NOMO-1 treated with dmso at 0.1 percent for 144 hours (cell line): ENCODE data around the gene IRF2BP1.
"Not testable (repeated sequence)": the region's sequence is repeated elsewhere in the genome, so short reads cannot be mapped to it uniquely, and the experiment has no call there.

Source experiments
- DNase-seq: peaks from one replicate; lab custom pipeline; 2025; ENCODE audit not compliant: unreplicated experiment; lab: John Stamatoyannopoulos, UW

IRF2BP1 gene

DNA sequence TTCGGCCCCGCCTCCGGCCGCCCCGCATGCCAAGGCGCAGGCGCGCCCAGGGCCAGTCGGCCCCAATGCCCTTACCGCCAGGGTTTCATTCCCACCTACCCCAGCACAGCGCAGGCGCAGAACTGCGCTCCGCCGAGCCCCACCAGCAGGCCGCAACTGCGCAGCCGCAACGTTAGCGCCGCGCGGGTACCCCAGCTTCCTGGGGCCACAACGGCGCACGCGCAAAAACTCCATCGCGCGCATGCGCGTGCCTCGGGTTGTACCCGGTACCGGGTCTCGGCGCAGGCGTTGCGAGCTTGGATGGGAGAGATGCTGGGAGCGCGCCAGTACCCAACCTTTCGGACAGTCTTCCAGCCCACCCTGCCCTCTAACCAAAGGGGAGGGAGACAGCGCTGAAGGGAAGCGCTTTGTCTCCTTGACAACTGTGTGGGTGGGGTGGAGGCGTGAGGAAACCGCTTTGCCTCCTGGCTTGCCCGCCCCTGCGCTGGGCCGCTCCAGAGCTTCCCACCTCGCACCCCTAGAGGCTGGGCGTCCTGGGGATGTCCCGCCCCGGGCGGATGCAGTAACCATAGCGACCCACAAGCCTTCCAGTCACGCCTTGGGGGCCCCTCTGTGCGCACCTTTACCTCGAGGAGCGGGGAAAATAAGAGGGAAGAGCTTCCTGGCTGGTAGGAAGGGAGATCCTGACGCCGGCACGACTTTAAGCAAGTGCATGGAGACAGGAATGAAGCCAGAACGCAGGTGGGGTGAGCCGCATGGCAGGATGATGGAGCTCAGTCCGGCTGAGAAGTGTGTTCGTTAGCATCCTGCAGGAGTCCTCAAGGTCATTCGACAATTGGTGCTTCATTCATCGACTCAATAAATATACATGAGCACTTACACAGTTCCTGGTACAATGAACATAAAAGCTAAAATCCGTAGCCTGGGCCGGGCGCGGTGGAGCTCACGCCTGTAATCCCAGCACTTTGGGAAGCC, 17.0 kb upstream of the IRF2BP1 start:
- peak; percentile 91 for DNase-seq

DNA sequence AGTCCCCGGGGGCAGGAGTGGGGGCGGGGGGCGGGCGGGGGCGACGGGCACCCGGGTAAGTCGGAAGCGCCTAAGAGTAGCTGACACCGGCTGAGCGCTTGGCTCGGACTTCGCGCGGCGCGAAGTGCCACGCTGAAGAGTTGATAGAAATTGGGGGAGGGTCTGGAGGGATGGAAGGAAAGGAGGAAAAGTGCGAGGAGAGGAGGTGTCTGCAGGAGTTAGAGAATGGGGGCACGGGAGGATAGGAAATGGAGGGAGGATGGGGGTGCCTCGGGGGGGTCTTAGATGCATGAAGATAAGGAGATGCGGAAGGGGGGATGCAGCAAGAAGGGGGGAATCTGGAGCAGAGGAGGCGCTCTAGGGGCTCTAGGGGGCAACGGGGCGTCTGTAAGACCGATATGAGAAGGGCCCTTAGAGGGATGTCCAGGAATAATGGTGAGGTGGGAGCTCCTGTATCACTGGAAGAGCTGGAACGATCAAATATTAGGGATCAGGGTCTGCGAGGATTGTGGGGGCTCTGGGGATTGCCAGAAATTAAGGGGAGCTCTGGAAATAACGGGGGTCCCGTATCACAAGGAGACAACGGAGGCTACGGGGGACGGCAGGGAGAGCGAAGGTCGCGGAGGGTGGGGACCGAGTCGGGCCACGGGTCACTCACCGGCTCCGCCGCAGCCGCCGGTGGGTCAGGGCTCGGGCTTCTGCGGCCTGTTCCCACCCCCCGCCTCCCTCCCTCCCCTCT, 16.1 kb upstream of the IRF2BP1 start, which contains the start of gene MYPOP:
Gene MYPOP, minus strand, starts transcription at position 702 of the 739 bp plus-strand sequence. CDS start 840 bp downstream, outside the sequence.
- DNase-seq: no peak

DNA sequence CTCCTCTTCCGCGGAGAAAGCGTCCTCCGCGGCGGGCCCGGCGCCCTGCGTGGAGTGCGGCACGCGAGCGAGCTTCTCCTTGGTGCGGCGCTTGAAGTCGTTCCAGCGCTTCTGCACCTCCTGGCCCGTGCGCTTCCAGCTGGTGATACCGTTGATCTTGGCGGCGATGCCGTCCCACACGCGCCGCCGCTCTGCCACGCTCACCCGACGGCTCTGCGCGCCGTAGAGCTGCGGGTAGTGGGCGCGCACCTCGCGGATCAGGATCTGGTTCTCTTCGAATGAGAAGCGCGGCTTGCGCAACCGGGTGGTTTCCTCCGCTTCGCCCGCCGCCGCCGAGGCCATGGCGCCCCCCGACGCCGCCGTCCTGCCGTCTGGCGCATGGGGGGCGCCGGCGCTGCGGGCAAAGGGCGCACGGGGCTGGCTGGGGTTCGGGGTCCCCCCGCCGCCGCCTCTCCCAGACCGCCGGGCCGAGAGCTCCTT, 15.5 kb upstream of the IRF2BP1 start:
- peak; percentile 50 for DNase-seq

DNA sequence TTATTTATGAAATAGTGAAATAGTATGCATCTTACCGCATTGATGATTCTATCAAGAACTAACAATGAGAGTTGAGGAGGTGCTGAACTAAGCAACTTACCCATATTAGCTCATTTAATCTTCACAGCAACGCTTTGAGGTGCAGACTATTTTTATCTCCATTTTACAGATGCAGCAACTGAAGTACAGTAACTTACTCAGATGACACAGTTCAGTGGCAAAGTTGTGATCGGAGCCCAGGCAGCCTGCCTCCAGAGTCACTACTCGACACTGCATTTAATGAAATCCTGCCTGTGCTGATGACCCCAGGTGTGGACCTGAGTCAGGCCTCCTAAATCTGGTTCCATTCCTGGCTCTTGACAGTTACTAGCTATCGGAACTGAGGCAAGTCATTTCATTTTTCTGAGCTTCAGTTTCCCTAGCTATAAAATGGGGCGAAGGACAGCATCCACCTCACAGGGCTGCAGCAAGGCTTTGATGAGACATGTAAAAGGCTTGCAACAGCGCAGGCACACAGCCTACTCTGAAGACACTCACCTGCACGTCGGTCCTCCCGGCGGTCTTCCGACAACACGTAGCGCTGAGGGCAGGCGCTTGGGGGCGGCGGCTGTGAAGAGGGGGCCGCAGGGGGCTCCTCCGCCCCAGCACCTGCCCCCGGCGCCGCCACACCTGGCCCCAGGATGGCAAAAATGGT, 14.9 kb upstream of the IRF2BP1 start:
- no peak for DNase-seq

DNA sequence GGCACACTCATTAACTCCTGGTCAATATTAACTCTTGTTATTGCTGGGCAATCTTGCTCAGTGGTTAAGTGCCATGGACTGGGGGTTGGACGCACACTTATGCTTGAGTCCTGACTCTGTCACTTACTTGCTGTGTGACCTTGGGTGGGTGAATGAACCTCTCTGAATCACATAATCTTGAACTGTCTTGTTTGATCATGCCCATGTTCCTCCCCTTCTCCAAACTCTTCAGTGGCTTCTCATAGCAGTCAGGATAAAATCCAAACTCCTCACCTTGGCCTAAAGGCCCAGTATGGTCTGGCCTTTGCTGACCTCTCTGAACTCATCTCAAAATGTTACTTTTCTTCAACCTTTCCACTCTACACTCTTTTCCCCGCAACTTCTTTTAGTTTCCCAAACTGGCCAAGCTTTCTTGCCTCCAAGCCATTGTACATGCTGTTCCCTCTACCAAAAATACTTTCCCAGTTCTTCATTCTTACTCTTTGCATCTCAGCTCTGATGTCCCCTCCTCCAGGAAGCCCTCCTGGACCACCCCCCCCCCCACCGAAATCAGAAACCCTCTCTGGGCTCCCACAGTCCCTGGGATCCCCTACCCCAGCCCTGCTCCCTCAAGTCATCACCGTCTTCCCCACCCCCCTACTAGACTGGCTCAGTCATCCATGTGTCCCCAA, 14.1 kb upstream of the IRF2BP1 start:
- no peak for DNase-seq

DNA sequence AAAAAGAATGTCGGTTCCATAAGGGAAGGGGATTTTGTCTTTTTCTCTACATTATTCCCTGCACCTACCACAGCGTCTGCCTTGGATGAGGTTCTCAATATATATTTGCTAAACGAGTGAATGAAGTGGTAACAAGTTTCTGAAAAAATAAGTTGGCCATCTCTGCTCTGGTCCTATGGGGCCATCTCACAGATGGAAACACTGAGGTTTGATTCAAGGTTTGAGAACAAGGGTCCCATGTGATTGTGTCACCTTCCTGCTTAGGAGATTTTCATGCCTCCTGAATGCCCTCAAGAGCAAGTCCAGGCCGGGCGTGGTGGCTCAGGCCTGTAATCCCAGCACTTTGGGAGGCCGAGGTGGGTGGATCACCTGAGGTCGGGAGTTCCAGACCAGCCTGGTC, 13.3 kb upstream of the IRF2BP1 start:
- DNase-seq: no peak

DNA sequence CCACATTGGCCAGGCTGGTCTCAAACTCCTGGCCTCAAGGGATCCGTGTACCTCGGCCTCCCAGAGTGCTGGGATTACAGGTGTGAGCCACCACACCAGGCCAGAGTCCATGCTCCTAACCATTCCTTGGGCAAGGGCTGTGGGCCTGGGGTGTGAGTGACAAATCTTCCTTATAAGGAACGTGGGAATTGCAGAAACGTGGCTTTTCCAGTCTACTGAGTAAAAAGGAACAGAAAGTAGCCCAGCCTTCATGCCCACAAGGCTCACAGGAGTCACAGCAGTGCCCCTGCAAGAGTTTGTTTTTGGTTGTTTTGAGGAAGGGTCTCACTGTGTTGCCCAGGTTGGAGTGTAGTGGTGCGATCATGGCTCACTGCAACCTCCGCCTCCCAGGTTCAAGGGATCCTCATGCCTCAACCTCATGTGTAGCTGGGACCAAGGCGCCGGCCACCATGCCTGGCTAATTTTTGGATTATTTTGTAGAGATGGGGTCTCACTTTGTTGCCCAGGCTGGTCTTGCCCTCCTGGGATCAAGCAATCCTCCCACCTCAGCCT, 11.4 kb upstream of the IRF2BP1 start:
- no peak for DNase-seq

DNA sequence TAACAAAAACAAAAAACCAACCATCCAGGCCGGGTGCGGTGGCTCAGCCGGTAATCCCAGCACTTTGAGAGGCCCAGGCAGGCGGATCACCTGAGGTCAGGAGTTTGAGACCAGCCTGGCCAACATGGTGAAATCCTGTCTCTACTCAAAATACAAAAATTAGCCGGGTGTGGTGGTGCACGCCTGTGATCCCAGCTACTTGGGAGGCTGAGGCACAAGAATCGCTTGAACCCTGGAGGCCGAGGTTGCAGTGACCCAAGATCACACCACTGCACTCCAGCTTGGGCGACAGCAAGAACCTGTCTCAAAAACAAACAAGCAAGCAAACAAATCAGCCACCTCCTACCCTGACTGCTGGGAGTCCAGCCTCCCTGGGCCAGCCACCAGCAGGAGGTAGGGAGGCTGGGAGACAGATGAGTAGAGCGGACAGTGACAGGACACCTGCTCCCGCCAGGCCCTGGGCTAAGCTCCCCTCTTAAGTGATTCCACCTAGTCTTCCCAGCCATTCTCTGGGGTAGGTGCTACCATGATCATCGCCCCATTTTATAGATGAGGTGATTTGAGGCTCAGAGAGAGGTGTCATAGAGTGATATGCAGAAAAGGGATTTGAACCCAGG, 10.2 kb upstream of the IRF2BP1 start:
- not testable (repeated sequence) for DNase-seq

DNA sequence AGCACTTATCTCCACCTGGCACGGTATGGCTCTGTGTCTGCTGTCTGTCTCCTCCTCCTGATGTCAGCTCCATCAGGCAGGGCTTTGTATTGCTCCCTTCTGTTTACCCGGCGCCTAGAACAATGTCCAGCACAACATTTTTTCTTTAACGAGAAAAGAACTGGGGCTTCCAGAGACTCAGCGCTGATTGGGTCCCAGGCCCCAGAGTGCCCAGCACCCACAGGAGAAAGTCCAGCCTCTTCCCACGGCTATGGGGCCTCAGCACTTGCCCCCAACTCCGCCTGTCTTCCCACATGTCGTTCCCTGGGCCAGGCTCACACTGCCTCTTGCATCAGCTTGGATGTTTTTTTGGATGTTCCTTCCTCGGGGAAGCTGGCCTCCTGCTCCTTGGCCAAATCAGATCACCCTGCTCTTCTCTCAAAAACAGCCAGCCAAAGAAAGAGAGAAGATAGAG, 9.6 kb upstream of the IRF2BP1 start:
- DNase-seq: no peak

DNA sequence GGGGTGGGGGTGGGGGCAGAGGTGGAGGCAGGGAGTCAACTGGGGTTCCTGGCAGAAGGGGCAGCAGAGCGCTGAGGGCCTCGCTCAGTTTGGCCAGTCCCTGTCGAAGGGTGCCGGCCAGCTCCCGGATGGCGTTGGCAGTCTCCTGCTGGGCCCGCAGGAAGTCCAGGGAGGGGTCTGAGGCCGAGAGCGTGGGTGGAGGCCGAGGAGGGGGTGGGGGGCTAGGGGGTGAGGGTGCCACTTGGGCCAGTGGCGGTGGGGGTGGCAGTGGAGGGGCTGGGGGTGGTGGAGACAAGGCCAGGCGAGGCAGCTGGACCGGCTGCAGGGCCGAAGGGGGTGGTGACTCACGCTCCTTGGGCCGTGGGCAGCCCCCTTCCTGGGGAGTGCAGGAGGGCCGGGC, 4.9 kb upstream of the IRF2BP1 start:
- DNase-seq: no peak

DNA sequence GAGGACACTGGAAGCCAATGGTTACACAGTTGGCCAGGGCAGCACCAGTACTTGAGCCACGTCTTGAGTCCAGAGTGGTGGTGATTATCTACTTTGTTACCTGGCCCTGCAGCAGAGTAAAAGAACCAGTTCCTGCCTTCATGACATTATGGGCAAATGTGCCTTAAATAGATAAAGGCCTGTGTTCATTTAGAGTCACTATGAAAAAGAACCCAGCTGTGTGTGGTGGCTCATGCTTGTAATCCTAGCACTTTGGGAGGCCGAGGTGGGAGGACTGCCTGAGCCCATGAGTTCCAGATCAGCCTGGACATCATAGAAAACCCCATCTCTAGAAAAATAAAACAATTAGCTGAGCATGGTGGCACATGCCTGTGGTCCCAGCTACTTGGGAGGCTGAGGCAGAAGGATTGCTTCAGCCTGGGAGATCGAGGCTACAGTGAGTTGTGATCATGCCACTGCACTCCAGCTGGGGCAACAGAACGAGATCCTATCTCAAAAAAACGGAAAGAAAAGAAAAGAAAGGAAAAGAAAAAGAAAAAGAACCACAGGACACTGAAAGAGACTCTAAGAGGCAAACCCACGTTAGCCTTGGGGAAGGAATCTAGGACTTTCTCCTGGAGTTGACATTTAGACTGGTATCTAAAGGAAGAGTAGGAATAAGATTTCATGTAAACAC, 3.4 kb upstream of the IRF2BP1 start:
- no peak for DNase-seq

DNA sequence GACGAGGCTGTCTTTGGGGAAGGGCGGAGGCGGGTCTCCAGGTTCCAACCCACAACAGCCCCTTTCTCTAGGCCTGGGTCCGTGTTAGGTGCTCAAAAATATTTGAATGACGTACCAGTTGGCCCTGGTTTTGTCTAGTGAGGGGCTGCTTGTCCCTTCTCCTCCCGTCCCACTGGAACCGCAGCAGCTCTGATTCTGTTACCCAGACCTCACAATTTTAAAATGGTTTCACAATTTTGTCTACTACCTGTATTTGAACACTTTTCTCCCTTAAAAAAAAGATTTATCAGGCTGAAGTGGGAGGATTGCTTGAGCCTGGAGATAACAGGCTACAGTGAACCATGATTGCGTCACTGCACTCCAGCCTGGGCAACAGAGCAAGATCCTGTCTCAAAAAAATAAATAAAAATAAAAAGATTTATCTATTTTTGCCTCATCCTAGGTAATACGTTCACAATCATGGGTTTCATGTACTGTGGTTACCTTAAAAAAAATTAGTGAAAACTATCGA, 1.3 kb upstream of the IRF2BP1 start:
- DNase-seq: no peak

DNA sequence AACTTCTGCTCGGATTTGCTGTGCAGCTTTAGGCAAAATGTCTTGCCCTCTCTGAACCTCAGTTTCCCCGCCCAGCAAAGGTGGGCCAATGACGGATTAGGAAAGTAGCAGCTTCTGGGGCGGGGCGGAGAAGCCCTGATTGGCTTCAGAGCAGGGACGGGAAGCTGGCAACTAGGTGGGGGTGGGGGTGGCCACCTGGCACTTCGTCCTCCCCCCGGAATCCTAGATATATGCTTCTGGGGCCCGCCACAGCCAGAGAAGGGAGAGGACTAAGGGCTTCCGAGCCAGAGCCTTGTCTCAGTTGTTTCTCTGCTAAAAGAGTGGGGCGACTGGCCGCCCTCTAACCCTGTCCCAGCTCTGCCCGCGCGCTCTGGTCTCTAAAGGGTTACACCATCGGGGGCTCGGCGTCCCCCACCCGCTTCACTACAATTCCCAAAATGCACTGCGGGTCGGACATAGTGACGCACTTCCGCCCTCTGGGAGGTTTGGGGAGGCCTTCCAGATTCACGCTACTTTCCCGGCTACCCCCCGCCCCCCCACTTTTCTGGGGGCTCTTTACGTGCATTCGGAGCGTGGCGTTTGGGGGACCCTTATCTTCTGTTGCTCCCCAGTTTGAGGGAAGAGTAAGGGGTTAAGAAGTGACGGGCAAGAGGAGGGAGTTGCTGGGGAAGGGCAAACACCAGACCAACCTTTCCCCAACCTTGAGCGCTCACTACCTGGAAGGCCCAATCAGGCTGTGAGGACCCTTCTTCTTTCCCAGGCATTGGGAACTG, 672 bp upstream of the IRF2BP1 start:
- peak; percentile 87 for DNase-seq

DNA sequence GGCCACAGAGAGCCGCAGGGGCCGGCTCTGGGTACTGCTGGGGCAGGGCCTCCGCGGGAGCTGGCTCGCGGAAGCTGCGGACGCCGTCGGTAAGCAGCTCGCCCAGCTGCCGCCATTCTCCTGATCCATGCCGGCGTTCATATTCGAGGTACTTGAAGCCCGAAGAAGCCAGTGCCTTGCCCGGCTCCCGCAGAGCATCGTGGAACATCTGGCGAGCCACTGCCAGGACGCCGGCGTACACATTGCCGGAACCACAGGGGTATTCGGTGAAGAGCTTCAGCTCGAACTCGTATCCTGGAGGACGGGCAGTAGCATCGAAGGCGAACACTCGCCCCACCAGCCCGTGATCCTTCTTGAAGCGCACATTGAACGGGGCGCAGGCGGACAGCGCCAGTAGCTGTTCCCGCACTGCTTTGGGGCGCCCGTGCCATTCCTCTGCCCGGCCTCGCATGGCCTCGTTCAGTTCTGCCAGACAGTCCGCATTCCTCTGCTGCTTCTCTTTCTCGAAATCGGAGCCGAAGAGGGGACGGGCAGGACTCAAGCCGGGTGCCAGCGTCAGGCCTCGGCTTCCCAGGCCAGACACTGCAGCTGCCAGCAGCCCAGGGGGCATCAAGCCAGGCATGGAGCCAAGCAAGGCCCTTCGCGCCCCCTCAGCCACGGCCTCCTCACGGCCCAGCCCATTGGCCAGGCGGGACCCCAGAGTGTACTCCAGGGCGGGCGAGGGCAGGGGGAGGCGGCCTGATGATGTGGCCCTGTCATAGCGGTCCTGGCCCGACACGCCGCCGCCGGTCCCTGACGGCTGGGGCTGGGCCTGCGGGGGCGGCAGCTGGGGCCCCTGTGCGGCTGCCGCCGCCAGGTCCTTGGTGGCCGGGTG, 1.0 kb downstream of the IRF2BP1 start:
- no peak for DNase-seq

DNA sequence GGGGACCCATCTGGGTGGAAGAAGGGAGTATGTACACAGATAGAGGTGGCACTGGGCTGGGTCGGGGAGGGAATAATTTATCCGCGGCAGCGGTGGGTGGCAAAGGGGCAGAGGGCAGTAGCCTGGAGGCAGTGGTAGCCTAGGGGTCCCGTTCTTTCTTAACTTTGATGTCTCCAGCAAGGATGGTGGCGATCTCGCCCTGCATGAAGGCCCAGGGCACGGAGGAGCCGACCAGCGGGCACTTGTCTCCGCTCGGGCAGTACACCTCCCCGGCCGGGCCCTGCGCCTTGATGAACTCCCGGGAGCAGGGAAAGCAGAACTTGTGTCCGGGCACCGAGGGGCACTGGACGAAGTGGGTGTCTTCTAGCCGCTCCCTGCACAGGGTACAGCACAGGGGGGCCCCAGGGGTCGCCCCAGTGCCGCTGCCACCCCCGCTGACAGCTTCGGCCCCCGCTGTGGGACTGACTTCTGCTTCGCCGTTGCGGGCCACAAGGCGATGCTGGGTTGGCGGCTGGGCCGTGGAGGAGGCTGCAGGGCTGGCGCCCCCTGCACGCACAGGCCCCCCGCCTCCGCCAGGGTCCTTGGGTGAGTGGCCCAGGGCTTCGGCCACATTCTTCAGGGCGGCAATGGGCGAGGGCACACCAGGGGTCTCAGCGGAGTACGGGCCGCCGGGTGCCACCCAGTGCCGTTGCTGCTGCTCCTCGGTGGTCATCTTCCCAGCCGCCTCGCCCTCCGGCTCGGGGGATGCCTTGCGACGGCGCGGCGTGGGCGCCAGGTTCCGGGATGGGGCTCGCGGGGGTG, 1.9 kb downstream of the IRF2BP1 start:
- no peak for DNase-seq

DNA sequence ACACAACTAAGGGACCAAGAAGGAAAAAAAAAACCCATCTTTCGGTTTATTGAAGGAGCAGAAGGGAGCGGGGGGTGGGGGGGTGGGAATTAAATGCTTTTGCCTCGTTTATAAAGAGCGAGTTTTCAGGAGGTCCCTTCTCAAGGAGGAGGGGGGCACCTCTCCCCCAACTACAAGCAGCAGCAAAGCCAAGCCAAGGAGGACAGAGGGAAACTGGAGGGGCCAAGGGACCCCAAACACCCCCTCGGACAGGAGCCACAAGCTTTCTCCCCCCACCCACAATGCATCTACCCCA, 2.4 kb downstream of the IRF2BP1 start:
- no peak for DNase-seq
